MCF 10A (cell line): Measurements from ENCODE around the gene HFM1. TPM values are rescaled to one million over a fixed set of nuclear protein-coding genes. Genes with fewer than 3 reads are reported as not detected.
A peak's percentile ranks its signal among the peaks of the same experiment; 100 is the strongest.
"Not testable (repeated sequence)": the region's sequence is repeated elsewhere in the genome, so short reads cannot be mapped to it uniquely, and the experiment has no call there.

Source experiments
- Bru-seq: library from RNA; stranded (reverse); fragments of 400-500 nt; gene quantifications from one replicate; lab custom pipeline; 2021; lab: Mats Ljungman, UMichigan
- BruChase-seq, 2 experiments: library from RNA; stranded (reverse); fragments of 400-500 nt; gene quantifications; one replicate each; lab custom pipeline; 2021; lab: Mats Ljungman, UMichigan
- BruUV-seq: library from RNA; stranded (reverse); fragments of 400-500 nt; replicated peaks from 2 replicates; lab custom pipeline; 2021; lab: Mats Ljungman, UMichigan
- CTCF ChIA-PET: fragments of 300-600 bp; sonication (Branson Sonifier 250); formaldehyde crosslinking; extraction: SDS; loops from one replicate; lab custom pipeline; 2021; ENCODE audit warnings: antibody characterized with exemption, inconsistent platforms; lab: Yijun Ruan, JAX
- POLR2A ChIA-PET: fragments of 300-600, 350-650 bp; sonication (Branson Sonifier 250); formaldehyde crosslinking; extraction: SDS; loops from one replicate; lab custom pipeline; 2020; ENCODE audit warnings: antibody characterized with exemption, inconsistent platforms; lab: Yijun Ruan, JAX
- DNase-seq: peaks from one replicate; pipeline ENCODE4 v3.0.0-alpha.2; 2018; ENCODE audit not compliant: unreplicated experiment
- H3K27ac Mint-ChIP-seq: one replicate; pipeline ENCODE4 v1.8.0; 2022; ENCODE audit warnings: mild to moderate bottlenecking, low read depth, mixed read lengths; ENCODE audit not compliant: unreplicated experiment
- H3K27me3 Mint-ChIP-seq: one replicate; pipeline ENCODE4 v1.8.0; 2022; ENCODE audit warnings: mixed read lengths; ENCODE audit not compliant: insufficient read depth, unreplicated experiment
- H3K36me3 Mint-ChIP-seq: one replicate; pipeline ENCODE4 v1.8.0; 2022; ENCODE audit warnings: mild to moderate bottlenecking, moderate library complexity, mixed read lengths; ENCODE audit not compliant: insufficient read depth, unreplicated experiment
- H3K4me1 Mint-ChIP-seq: one replicate; pipeline ENCODE4 v1.8.0; 2022; ENCODE audit warnings: mixed read lengths; ENCODE audit not compliant: insufficient read depth, unreplicated experiment
- H3K4me3 Mint-ChIP-seq: one replicate; pipeline ENCODE4 v1.8.0; 2022; ENCODE audit warnings: mild to moderate bottlenecking, moderate library complexity, mixed read lengths; ENCODE audit not compliant: unreplicated experiment
- H3K9me3 Mint-ChIP-seq: one replicate; pipeline ENCODE4 v1.8.0; 2022; ENCODE audit warnings: mixed read lengths; ENCODE audit not compliant: unreplicated experiment
- intact Hi-C: fragments of 100-400 bp; cut with micrococcal nuclease; formaldehyde crosslinking; loops from 2 replicates; pipeline ENCODE4 v1.14.1; 2022
- long read RNA-seq: library from polyadenylated mRNA; stranded (forward); transcript quantifications from one replicate; pipeline ENCODE4 v2.0.0, GENCODE V29; 2022
- total RNA-seq: library from RNA; stranded (reverse); gene quantifications from 2 replicates; pipeline ENCODE4 v1.2.3, GENCODE V29; 2022
- TF ChIP-seq, protein P1 (sequence below): fragments of 200-600 bp; IDR thresholded peaks from one replicate; pipeline ENCODE4 v1.8.0; 2022; ENCODE audit warnings: antibody characterized with exemption, mild to moderate bottlenecking; ENCODE audit not compliant: unreplicated experiment

The HFM1 gene, protein sequence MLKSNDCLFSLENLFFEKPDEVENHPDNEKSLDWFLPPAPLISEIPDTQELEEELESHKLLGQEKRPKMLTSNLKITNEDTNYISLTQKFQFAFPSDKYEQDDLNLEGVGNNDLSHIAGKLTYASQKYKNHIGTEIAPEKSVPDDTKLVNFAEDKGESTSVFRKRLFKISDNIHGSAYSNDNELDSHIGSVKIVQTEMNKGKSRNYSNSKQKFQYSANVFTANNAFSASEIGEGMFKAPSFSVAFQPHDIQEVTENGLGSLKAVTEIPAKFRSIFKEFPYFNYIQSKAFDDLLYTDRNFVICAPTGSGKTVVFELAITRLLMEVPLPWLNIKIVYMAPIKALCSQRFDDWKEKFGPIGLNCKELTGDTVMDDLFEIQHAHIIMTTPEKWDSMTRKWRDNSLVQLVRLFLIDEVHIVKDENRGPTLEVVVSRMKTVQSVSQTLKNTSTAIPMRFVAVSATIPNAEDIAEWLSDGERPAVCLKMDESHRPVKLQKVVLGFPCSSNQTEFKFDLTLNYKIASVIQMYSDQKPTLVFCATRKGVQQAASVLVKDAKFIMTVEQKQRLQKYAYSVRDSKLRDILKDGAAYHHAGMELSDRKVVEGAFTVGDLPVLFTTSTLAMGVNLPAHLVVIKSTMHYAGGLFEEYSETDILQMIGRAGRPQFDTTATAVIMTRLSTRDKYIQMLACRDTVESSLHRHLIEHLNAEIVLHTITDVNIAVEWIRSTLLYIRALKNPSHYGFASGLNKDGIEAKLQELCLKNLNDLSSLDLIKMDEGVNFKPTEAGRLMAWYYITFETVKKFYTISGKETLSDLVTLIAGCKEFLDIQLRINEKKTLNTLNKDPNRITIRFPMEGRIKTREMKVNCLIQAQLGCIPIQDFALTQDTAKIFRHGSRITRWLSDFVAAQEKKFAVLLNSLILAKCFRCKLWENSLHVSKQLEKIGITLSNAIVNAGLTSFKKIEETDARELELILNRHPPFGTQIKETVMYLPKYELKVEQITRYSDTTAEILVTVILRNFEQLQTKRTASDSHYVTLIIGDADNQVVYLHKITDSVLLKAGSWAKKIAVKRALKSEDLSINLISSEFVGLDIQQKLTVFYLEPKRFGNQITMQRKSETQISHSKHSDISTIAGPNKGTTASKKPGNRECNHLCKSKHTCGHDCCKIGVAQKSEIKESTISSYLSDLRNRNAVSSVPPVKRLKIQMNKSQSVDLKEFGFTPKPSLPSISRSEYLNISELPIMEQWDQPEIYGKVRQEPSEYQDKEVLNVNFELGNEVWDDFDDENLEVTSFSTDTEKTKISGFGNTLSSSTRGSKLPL (N-terminal part only)
- total RNA-seq (not detected in 2 replicates), Bru-seq, nascent RNA (percentile 11 among the genes with signal in this experiment), BruChase-seq, experiment 1, labeled RNA remaining after a 6-hour chase (percentile 8 among the genes with signal in this experiment), BruChase-seq, experiment 2, labeled RNA remaining after a 2-hour chase (percentile 14 among the genes with signal in this experiment)
- long read RNA-seq: 0 reads

DNA sequence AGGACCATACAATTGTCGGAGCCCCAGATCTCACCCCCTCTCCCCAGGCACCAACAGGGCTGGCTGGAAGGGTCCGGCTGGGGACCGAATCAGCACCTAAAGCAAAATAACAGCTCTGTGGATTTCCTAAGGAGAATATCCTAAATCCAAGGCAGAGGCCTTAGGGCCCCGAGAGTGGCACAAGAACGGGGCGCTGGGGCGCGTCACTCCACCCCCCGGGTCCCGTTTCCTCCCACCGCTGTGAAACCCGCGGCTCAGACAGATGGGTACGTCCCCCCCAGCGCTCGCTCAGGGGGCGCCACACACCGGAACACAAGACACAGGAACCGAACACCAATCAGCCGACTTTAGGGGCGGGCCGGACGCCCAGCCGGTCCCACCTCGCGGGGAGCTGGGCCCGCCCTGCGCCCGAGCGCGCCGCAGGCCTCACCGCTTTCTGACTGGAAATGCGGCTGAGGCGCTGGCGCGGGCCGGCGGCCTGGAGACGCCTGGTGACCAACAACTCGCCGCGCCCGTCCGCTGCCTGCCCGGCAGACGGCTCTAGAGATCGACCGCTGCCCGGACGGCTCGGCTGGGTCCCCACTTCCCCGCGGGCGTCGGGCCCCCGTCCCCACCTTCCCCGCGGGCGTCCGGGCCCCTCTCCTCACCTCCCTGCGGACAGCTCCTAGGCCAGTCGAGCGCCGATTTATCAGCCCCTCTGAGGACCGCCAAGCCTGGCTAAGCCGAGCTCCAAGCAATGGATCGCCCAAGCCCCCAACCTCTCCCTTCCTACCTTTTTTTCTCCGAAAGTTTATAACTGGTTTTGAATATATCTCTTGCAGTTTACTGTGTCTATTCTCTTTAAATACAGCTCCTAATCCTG, at the start of gene HFM1:
Gene HFM1, minus strand, starts transcription at position 687 of the 862 bp plus-strand sequence. CDS start 3,755 bp downstream, outside the sequence.
- BruUV-seq: no TSS peak
- Mint-ChIP-seq H3K4me1 (no peaks in the 10 kb centered on the region), H3K36me3 (peaks cover 5% of the 10 kb centered on the region), H3K4me3 (no peak within 1 kb of the TSS), H3K9me3 (no peaks in the 10 kb centered on the region), H3K27me3 (peaks cover 82% of the 10 kb centered on the region), H3K27ac (no peak within 1 kb of the TSS)
- intact Hi-C loops: no loop called here
- POLR2A ChIA-PET: interaction anchor here (0.6 kb wide), 1 partner anchor 10 kb away, joined by 3 read pairs; no protein-coding TSS in a partner anchor
- CTCF ChIA-PET: interaction anchor here (0.6 to 3.9 kb wide), 8 partner anchors 8 to 776 kb away, joined by 3 to 21 read pairs (median 4); no protein-coding TSS in a partner anchor
- no peak for DNase-seq
- TF ChIP-seq, protein P1, sequence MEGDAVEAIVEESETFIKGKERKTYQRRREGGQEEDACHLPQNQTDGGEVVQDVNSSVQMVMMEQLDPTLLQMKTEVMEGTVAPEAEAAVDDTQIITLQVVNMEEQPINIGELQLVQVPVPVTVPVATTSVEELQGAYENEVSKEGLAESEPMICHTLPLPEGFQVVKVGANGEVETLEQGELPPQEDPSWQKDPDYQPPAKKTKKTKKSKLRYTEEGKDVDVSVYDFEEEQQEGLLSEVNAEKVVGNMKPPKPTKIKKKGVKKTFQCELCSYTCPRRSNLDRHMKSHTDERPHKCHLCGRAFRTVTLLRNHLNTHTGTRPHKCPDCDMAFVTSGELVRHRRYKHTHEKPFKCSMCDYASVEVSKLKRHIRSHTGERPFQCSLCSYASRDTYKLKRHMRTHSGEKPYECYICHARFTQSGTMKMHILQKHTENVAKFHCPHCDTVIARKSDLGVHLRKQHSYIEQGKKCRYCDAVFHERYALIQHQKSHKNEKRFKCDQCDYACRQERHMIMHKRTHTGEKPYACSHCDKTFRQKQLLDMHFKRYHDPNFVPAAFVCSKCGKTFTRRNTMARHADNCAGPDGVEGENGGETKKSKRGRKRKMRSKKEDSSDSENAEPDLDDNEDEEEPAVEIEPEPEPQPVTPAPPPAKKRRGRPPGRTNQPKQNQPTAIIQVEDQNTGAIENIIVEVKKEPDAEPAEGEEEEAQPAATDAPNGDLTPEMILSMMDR: no peak

DNA sequence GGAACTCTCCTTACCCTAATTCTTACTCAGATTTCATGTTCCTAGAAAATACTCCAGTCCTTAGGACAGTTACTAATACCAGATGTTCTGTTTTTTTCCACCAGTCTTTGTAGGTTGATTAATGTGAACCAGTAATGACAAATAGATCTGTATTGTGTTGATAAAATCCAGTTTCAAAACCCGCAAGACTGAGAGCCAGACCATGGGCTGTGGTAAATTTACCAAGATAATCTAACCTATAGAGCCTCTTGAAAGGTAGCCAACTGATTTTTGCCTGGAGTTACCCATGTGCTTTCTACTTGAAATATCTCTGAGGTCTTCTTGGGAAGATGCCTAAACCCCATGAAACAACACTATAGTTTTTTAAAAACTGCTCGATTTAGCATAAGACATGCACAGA, 49.5 kb upstream of the HFM1 start:
- H3K4me1 Mint-ChIP-seq: peaks cover 9% of the 10 kb centered on the region
- H3K4me3 Mint-ChIP-seq: no peak overlapping the region
- H3K9me3 Mint-ChIP-seq: no peaks in the 10 kb centered on the region
- TF ChIP-seq, protein P1: no peak
- CTCF ChIA-PET: no interaction called here
- POLR2A ChIA-PET: no interaction called here
- BruUV-seq: no TSS peak
- DNase-seq: no peak
- H3K36me3 Mint-ChIP-seq: no peaks in the 10 kb centered on the region
- no peak overlapping the region for H3K27ac Mint-ChIP-seq
- intact Hi-C loops: no loop called here
- H3K27me3 Mint-ChIP-seq: no peaks in the 10 kb centered on the region

DNA sequence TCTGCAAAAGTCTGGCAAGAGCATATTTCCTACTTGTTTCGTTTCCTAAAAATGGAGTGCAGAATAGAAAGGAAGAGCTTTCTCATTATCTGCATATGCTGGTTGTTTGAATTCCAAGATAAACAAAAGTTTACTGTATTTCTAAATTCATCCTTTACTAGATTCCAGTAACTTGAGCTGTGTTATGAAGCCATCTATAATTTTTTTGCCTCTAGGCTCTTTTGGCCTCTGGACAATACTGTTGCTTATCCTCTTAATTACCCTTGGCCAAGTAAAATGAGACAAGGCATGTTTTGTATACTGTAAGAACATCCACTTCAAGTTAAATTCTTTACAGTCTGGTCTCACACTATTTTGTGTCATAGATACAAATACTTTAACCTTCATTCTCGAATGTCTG, 45.6 kb upstream of the HFM1 start:
- no TSS peak for BruUV-seq
- intact Hi-C loops: no loop called here
- CTCF ChIA-PET: interaction anchor here (0.8 kb wide), 1 partner anchor 24 kb away, joined by 3 read pairs; no protein-coding TSS in a partner anchor
- POLR2A ChIA-PET: interaction anchor here (0.6 kb wide), 1 partner anchor 56 kb away, joined by 3 read pairs; no protein-coding TSS in a partner anchor
- TF ChIP-seq, protein P1: no peak
- Mint-ChIP-seq H3K9me3 (no peaks in the 10 kb centered on the region), H3K27ac (no peak overlapping the region), H3K27me3 (peaks cover under 1% of the 10 kb centered on the region), H3K36me3 (no peaks in the 10 kb centered on the region), H3K4me1 (peaks cover 9% of the 10 kb centered on the region), H3K4me3 (no peak overlapping the region)
- peak; percentile 64 for DNase-seq

DNA sequence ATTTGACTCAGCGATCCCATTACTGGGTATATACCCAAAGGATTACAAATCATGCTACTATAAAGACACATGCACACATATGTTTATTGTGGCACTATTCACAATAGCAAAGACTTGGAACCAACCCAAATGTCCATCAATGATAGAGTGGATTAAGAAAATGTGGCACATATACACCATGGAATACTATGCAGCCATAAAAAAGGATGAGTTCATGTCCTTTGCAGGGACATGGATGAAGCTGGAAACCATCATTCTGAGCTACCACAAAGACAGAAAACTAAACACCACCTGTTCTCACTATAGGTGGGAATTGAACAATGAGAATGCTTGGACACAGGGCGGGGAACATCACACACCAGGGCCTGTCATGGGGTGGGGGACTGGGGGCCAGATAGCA, 43.1 kb upstream of the HFM1 start:
- POLR2A ChIA-PET, CTCF ChIA-PET, DNase-seq, H3K9me3 Mint-ChIP-seq, BruUV-seq, H3K36me3 Mint-ChIP-seq, intact Hi-C loops, H3K27ac Mint-ChIP-seq, H3K4me1 Mint-ChIP-seq, H3K4me3 Mint-ChIP-seq: not testable (repeated sequence)
- peaks cover 25% of the 10 kb centered on the region for H3K27me3 Mint-ChIP-seq

DNA sequence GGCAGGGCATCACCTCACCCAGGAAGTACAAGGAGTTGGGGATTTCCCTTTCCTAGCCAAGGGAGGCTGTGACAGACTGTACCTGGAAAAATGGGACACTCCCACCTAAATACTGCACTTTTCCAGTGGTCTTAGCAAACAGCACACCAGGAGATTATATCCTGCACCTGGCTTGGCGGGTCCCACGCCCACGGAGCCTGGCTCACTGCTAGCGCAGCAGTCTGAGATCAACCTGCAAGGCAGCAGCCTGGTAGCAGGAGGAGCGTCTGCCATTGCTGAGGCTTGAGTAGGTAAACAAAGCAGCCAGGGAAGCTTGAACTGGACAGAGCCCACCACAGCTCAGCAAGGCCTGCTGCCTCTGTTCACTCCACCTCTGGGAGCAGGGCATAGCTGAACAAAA, 37.3 kb upstream of the HFM1 start:
- H3K9me3 Mint-ChIP-seq, H3K27ac Mint-ChIP-seq, H3K36me3 Mint-ChIP-seq, POLR2A ChIA-PET, BruUV-seq, H3K4me1 Mint-ChIP-seq, DNase-seq, H3K4me3 Mint-ChIP-seq: not testable (repeated sequence)
- intact Hi-C loops: loop anchor here (2.0 to 5.0 kb wide), 2 partner anchors 60 to 485 kb away; partner anchors contain the start of gene CDC7
- CTCF ChIA-PET: interaction anchor here (0.6 to 1.6 kb wide), 4 partner anchors 33 to 485 kb away, joined by 3 to 7 read pairs (median 6); partner anchors contain the start of gene CDC7
- peaks cover 59% of the 10 kb centered on the region for H3K27me3 Mint-ChIP-seq
